ENCODE measurements around the gene SETD1B. TPM values are rescaled to one million over a fixed set of nuclear protein-coding genes. Genes with fewer than 3 reads are reported as not detected.
"Not testable (repeated sequence)": the region's sequence is repeated elsewhere in the genome, so short reads cannot be mapped to it uniquely, and the experiment has no call there.

SETD1B gene
- total RNA-seq, 1 donor from 2014 or later = 8.6 TPM

- intact Hi-C loops (cut with DNase I) = no loop called here
- ATAC-seq (ENCODE audit: poor library complexity) (no peak), DNase-seq (no peak)
Measured at GRCh38 chr12:121829250-121829918, 25.6 kb downstream of the SETD1B start.

GRCh38 chr12:121830134-121830533, 26.3 kb downstream of the SETD1B start:
- ATAC-seq (ENCODE audit: poor library complexity) = no peak
- intact Hi-C loops (cut with DNase I) = no loop called here

GRCh38 chr12:121830588-121831265, 26.9 kb downstream of the SETD1B start:
- no peak for ATAC-seq (ENCODE audit: poor library complexity)
- intact Hi-C loops (cut with DNase I) = no loop called here

More at GRCh38 chr12:121830134-121830533, 26.3 kb downstream of the SETD1B start:
- DNase-seq = no peak

GRCh38 chr12:121831571-121832245, 27.9 kb downstream of the SETD1B start:
- DNase-seq = no peak
- no peak for ATAC-seq (ENCODE audit: poor library complexity)
- intact Hi-C loops (cut with DNase I) = no loop called here

More at GRCh38 chr12:121830588-121831265, 26.9 kb downstream of the SETD1B start:
- no peak for DNase-seq

GRCh38 chr12:121837680-121838079, 33.9 kb downstream of the SETD1B start:
- no peak for ATAC-seq (ENCODE audit: poor library complexity)
- DNase-seq = no peak
- intact Hi-C loops (cut with DNase I) = no loop called here

GRCh38 chr12:121838126-121838525, 34.3 kb downstream of the SETD1B start:
- intact Hi-C loops (cut with DNase I) = no loop called here
- no peak for ATAC-seq (ENCODE audit: poor library complexity)
- no peak for DNase-seq

GRCh38 chr12:121839106-121839992, 35.5 kb downstream of the SETD1B start:
- DNase-seq (peak; percentile 100), ATAC-seq (ENCODE audit: poor library complexity) (peak; percentile 99)
- intact Hi-C loops (cut with DNase I) = no loop called here

GRCh38 chr12:121839993-121840761, 36.4 kb downstream of the SETD1B start:
- DNase-seq (peak; percentile 54), ATAC-seq (ENCODE audit: poor library complexity) (peak; percentile 1)
- intact Hi-C loops (cut with DNase I) = no loop called here

GRCh38 chr12:121843236-121843982, 39.6 kb downstream of the SETD1B start:
- no peak for DNase-seq
- intact Hi-C loops (cut with DNase I) = no loop called here
- no peak for ATAC-seq (ENCODE audit: poor library complexity)

GRCh38 chr12:121845701-121846100, 41.9 kb downstream of the SETD1B start:
- DNase-seq (no peak), ATAC-seq (ENCODE audit: poor library complexity) (no peak)
- intact Hi-C loops (cut with DNase I) = no loop called here

- intact Hi-C loops (cut with DNase I) = no loop called here
Measured at GRCh38 chr12:121849211-121849610, 45.4 kb downstream of the SETD1B start.

GRCh38 chr12:121849665-121850064, 45.9 kb downstream of the SETD1B start:
- intact Hi-C loops (cut with DNase I) = no loop called here
- DNase-seq (no peak), ATAC-seq (ENCODE audit: poor library complexity) (no peak)

More at GRCh38 chr12:121849211-121849610, 45.4 kb downstream of the SETD1B start:
- ATAC-seq (ENCODE audit: poor library complexity) (no peak), DNase-seq (no peak)

GRCh38 chr12:121852392-121852791, 48.6 kb downstream of the SETD1B start:
- ATAC-seq (ENCODE audit: poor library complexity); intact Hi-C loops (cut with DNase I); DNase-seq: not testable (repeated sequence)

- DNase-seq = no peak
- ATAC-seq (ENCODE audit: poor library complexity) = no peak
- intact Hi-C loops (cut with DNase I) = no loop called here
Measured at GRCh38 chr12:121857322-121858246, 53.8 kb downstream of the SETD1B start.

- DNase-seq = no peak
- no peak for ATAC-seq (ENCODE audit: poor library complexity)
- intact Hi-C loops (cut with DNase I) = no loop called here
Measured at GRCh38 chr12:121858318-121858661, 54.5 kb downstream of the SETD1B start.
